NCI-H2081 (cell line): ENCODE results near the gene PLEKHD1.

Source experiments
- DNase-seq, 2 experiments: peaks; one replicate each; lab custom pipeline; 2025; lab: John Stamatoyannopoulos, UW

Gene PLEKHD1

GRCh38 chr14:69518289-69519101 lies 34.0 kb downstream of the PLEKHD1 start:
- DNase-seq, result no peak

GRCh38 chr14:69519204-69520100 lies 34.9 kb downstream of the PLEKHD1 start:
- DNase-seq, result no peak

DNA sequence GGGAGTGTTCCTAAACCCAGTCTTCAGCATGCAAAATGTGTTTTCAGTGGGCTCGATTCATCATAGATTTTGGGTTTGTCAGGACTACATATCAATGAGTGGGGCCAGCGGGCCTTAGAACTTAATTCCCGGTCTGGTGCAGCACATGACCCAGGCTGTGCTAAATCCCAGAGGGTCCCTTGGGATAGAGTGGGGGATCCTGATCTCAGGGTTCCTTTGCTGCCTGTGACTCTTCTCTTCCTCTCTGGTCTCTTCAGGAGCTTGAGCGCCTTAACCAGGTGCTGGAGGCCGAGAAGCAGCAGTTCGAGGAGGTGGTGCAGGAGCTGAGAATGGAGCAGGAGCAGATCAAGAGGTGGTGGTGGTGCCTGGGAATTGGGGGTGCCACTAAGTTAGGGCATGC lies 37.5 kb downstream of the PLEKHD1 start:
- DNase-seq, result no peak

DNA sequence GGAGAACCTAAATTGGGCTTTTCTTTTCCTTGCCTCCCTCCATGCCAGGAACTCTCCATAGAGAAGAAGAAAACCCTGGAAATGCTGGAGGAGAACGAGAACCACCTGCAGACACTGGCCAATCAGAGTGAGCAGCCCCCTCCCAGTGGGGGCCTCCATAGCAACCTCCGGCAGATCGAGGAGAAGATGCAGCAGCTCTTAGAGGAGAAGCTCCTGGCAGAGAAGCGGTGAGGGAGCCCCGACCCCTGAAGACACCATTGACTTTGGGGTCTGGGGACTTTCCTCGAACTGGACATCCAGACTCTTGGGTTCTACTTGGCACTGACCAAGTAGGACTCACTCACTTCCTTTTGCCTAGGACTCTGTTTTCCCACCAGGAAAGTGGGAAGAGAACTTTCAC lies 41.4 kb downstream of the PLEKHD1 start:
- DNase-seq, result no peak

GRCh38 chr14:69527635-69528034 lies 43.1 kb downstream of the PLEKHD1 start:
- no peak for DNase-seq

GRCh38 chr14:69528143-69528542 lies 43.6 kb downstream of the PLEKHD1 start:
- DNase-seq, result no peak

GRCh38 chr14:69528930-69529329 lies 44.4 kb downstream of the PLEKHD1 start:
- no peak for DNase-seq

- DNase-seq, result no peak
Measured at GRCh38 chr14:69529563-69529962, 45.0 kb downstream of the PLEKHD1 start.

DNA sequence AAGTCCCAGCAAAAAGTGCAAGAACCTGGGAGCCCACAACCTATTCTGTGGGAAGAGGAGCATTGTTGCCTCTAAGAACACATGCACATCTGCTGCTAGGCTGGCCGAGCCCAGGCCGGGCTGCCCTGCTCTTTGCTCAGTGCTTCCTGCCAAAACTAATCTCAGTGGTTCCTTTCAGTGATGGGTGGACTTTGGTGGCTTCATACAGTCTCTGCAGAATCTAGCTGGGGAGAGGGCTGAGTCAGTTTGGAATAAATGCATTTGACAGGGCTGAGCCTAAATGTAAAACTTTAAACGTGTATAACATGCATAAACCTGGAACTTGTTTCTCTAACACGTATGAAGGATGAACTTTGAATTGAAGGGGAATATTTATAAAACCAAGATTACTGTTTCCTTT lies 45.6 kb downstream of the PLEKHD1 start:
- no peak for DNase-seq

DNA sequence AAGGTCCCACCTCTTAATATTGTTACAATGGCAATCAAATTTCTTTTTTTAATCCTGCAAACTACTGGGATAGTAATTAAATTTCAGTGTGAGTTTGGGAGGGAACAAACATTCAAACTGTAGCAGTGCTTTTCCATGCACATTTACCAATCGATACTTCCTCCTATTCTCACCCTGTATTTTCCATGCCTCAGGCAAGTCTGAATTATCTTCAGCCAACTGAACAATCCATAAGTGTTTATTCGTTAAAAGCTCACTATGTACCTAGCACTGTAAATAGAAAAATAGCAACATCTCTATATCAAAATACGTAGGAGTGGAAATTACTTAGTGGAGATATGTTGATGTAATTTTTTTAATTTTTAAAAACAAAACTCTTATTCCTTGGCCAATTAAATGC lies 46.6 kb downstream of the PLEKHD1 start:
- peak in 1 of 2 experiments; percentile 8 for DNase-seq

DNA sequence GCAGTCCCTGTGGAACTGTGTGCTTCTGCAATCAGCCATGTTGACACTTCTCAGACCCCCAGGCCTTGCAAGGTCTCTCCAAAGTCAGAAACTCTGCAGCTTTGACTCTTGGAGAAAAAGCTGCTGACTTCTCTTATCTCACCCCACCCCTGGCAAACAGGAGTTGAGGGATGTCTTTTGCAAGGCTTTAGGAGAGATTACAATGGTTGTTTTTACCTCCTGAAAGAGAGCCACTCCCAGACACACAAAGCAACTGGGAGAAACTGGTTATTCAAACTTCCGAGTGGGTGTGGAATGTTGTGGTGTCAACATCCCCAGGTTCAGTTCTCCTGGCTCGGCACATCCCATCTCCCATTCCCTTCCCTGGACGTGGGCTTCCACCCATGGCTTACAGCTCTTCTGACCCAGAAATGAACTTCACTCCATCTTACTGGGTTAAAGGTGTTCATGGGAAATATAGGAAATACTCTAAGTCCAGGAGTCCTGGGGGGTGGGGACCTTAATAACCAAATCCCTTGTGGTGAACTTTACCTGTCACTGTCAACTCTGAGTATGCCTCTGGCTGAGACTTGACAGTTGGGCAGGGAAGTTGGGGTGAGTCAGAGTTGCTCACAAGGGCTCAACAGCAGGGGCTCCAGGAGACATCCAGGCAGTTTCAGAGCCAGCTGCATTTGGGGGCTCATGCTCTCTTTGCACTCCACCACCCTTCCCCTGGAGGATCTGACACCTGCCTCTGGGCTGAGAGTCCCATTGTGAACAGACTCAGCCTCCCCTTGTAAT lies 48.2 kb downstream of the PLEKHD1 start:
- DNase-seq, result no peak

DNA sequence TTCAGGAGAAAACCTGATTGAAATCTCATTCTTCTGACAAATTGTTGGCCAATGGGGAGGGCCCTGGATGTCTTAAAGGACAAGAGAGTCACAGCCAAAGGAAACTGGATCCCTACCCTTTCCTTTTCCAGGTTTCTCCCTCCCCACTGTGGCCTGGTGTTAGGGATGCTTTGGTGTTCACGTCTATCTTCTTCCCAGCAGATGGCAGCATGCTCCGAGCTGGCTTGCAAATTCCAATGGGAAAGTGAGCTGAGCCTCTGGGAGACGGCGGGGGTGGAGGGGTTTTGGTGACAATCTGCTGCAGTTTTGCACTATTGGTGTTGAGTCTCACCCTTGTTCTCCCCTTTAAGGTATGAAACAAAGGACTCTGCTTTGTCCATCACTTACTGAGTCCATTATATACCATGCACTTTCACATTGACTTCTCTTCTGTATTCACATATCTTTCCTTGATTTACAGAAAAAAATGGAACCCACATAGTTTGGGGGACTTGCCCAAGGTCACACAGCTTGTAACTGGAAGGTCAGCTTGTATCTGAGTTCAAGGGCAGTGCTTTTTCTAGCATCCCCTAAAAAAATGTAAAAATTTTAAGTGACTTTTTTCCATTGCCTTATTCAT lies 50.8 kb downstream of the PLEKHD1 start:
- DNase-seq, result peak; percentile 66 to 73

DNA sequence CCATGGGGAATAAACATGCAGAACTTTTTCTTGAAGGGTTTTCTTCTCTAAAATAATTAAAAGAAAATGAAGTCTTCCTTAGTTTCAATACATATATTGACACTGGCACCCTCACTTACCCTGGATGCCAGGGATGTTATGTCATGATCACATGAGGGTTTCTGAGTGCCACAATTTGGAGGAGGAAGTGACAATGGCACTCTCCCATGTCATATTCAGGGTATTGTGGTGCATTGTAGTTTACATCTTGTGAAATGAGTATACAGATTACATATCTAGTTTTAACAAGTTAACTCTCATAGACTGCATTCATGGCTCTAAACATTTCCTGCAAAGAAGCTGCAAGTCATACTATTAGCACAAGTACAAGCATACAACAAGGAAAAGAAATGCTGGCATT lies 52.4 kb downstream of the PLEKHD1 start:
- no peak for DNase-seq

GRCh38 chr14:69537900-69538299 lies 53.4 kb downstream of the PLEKHD1 start:
- no peak for DNase-seq

GRCh38 chr14:69538766-69539165 lies 54.2 kb downstream of the PLEKHD1 start:
- DNase-seq, result no peak

- DNase-seq, result no peak
Measured at GRCh38 chr14:69539631-69540410, 55.3 kb downstream of the PLEKHD1 start.

DNA sequence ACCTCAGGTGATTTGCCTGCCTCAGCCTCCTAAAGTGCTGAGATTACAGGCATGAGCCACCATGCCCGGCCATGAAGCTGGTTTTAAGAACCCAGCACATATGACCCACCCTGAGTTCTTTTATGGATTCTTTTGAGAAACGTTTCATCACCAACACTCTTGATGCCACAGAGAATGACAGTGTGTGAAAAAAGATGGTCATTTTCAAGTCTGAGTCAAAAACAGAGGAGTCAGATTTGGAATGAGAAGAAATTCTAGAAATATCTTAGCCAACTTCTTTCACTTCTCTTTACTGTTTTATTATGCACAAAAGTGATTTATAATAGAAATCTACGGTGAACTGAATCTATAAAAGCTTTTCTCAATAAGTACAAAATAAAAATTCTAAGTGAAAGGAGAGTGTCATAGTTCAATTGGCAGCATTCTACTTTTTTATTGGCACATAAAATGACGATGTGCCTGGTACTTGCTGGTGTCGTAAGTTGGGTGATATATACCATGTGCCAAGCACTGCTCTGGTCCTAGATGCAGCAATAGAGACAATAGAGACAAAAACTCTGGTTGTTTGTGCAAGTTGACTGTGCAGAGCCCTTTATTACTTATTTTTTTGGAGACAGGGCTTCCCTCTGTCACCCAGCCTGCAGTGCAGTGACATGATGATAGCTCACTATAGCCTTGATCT lies 56.3 kb downstream of the PLEKHD1 start:
- no peak for DNase-seq

GRCh38 chr14:69542311-69542710 lies 57.8 kb downstream of the PLEKHD1 start:
- no peak for DNase-seq

- DNase-seq, result no peak
Measured at GRCh38 chr14:69543341-69544115, 59.0 kb downstream of the PLEKHD1 start.
